ENCODE measurements around the gene ARHGEF28. TPM values are rescaled to one million over a fixed set of nuclear protein-coding genes. Genes with fewer than 3 reads are reported as not detected.

The ARHGEF28 gene
- total RNA-seq, 1 experiment from 2014 or later: 6.1 TPM

DNA sequence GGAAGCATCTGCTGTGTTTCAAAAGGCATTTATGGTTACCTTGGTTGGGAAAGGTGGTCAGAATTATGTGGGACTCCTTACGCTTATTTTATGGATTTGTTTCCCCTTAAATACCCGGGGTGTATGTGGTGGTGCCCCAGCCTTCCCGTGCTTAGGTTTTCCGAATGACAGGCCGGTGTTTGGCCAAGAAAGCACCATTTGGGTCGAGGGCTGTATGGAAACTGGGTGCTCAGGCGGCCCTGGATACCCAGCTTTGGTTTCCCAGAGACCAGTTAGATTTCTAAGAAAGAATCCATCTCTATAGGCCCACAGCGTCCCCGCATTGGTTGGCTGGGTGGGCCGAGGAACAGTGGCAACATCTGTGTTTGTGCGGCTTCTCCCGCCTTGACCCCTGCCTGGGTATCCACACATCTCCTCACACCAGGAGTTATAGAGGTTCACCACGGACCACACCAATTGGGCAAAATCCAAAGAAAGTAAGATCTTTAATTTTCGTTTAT, 868 bp downstream of the ARHGEF28 start:
- Histone ChIP-seq H3K4me3 (replicated peaks in 1 of 2; ENCODE audit: low read depth in 1 of 2, low read length in 2 of 2) (peak overlapping the region; percentile 57 to 76), H3K9me2 (ENCODE audit: insufficient read depth) (no peaks in the 10 kb centered on the region), H3K27me3 (ENCODE audit: insufficient read depth, low read length) (no peaks in the 10 kb centered on the region), H3K4me1 (ENCODE audit: control insufficient read depth in 1 of 2, insufficient read depth in 2 of 2, low read length in 2 of 2) (peaks cover 6 to 23% of the 10 kb centered on the region in 2 experiments; a peak in 3 of 4 replicates), H4K20me1 (ENCODE audit: insufficient read depth) (no peaks in the 10 kb centered on the region), H3K36me3 (ENCODE audit: control insufficient read depth in 1 of 2, insufficient read depth in 2 of 2, low read length in 2 of 2) (no peaks in the 10 kb centered on the region), H2AFZ (ENCODE audit: low read depth, low read length, poor library complexity, severe bottlenecking) (no peak overlapping the region), H3K27ac (ENCODE audit: low read depth, low read length) (no peak overlapping the region; the same call in 1 of the 2 replicates), H3K4me2 (ENCODE audit: low read length) (peak overlapping the region; percentile 94), H3K9me3 (ENCODE audit: control insufficient read depth in 1 of 2, insufficient read depth in 1 of 2, low read depth in 1 of 2, low read length in 2 of 2) (no peaks in the 10 kb centered on the region), H3K79me2 (ENCODE audit: insufficient read depth, low read length) (no peaks in the 10 kb centered on the region), H3K9ac (ENCODE audit: low read length) (peak overlapping the region; percentile 62)
- no peak for DNase-seq (ENCODE audit: low read depth, low spot score)
- no TSS peak for BruUV-seq (replicated peaks)
- RAD21 ChIA-PET (ENCODE audit: low non-redundant PET in 1 of 2, low total read pairs in 2 of 2, uncharacterized antibody in 2 of 2, unreplicated experiment in 2 of 2): no interaction called here
- intact Hi-C loops (cut with micrococcal nuclease): no loop called here
- ATAC-seq: no peak
- no peak for TF ChIP-seq SRF (IDR thresholded peaks at IDR 0.05; ENCODE audit: low read depth)
- TF ChIP-seq TCF7L2 (IDR thresholded peaks at IDR 0.05; ENCODE audit: borderline replicate concordance, extremely low read depth, insufficient read depth, insufficient read length): no peak
- no peak for TF ChIP-seq CEBPB (IDR thresholded peaks at IDR 0.05; ENCODE audit: low read depth)
- POLR2A ChIA-PET: no interaction called here
- CTCF ChIA-PET: no interaction called here

DNA sequence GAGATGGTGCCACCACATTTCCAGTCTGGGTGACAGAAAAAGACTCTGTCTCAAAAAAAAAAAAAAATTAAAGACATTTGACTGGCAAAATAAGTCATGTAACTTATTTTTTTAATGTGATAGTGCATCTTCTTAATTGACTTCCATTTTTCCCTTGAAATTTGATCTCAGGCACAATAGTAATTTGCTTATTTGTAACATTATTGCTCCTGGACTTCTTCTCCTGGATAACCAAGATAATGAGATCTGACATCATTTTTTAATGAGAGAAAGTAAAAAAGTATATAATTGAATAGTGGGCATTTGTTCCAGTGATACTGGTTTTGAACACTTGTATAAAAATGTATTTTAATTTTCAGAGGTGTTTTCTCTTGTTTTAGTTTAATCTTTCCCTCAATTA, 3.5 kb downstream of the ARHGEF28 start:
- Histone ChIP-seq H3K4me1 (ENCODE audit: control insufficient read depth in 1 of 2, insufficient read depth in 2 of 2, low read length in 2 of 2) (peaks cover 6 to 23% of the 10 kb centered on the region in 2 experiments; a peak in 3 of 4 replicates), H3K9me3 (ENCODE audit: control insufficient read depth in 1 of 2, insufficient read depth in 1 of 2, low read depth in 1 of 2, low read length in 2 of 2) (no peaks in the 10 kb centered on the region), H3K9me2 (ENCODE audit: insufficient read depth) (no peaks in the 10 kb centered on the region), H2AFZ (ENCODE audit: low read depth, low read length, poor library complexity, severe bottlenecking) (no peak overlapping the region), H3K9ac (ENCODE audit: low read length) (no peak overlapping the region), H3K27me3 (ENCODE audit: insufficient read depth, low read length) (no peaks in the 10 kb centered on the region), H3K4me2 (ENCODE audit: low read length) (no peak overlapping the region), H3K36me3 (ENCODE audit: control insufficient read depth in 1 of 2, insufficient read depth in 2 of 2, low read length in 2 of 2) (no peaks in the 10 kb centered on the region), H3K79me2 (ENCODE audit: insufficient read depth, low read length) (no peaks in the 10 kb centered on the region), H3K4me3 (replicated peaks in 1 of 2; ENCODE audit: low read depth in 1 of 2, low read length in 2 of 2) (no peak overlapping the region), H4K20me1 (ENCODE audit: insufficient read depth) (no peaks in the 10 kb centered on the region), H3K27ac (ENCODE audit: low read depth, low read length) (no peak overlapping the region)
- CTCF ChIA-PET: no interaction called here
- ATAC-seq: no peak
- DNase-seq (ENCODE audit: low read depth, low spot score): no peak
- RAD21 ChIA-PET (ENCODE audit: low non-redundant PET in 1 of 2, low total read pairs in 2 of 2, uncharacterized antibody in 2 of 2, unreplicated experiment in 2 of 2): no interaction called here
- POLR2A ChIA-PET: no interaction called here
- intact Hi-C loops (cut with micrococcal nuclease): no loop called here
- no TSS peak for BruUV-seq (replicated peaks)
- TF ChIP-seq, protein P1, sequence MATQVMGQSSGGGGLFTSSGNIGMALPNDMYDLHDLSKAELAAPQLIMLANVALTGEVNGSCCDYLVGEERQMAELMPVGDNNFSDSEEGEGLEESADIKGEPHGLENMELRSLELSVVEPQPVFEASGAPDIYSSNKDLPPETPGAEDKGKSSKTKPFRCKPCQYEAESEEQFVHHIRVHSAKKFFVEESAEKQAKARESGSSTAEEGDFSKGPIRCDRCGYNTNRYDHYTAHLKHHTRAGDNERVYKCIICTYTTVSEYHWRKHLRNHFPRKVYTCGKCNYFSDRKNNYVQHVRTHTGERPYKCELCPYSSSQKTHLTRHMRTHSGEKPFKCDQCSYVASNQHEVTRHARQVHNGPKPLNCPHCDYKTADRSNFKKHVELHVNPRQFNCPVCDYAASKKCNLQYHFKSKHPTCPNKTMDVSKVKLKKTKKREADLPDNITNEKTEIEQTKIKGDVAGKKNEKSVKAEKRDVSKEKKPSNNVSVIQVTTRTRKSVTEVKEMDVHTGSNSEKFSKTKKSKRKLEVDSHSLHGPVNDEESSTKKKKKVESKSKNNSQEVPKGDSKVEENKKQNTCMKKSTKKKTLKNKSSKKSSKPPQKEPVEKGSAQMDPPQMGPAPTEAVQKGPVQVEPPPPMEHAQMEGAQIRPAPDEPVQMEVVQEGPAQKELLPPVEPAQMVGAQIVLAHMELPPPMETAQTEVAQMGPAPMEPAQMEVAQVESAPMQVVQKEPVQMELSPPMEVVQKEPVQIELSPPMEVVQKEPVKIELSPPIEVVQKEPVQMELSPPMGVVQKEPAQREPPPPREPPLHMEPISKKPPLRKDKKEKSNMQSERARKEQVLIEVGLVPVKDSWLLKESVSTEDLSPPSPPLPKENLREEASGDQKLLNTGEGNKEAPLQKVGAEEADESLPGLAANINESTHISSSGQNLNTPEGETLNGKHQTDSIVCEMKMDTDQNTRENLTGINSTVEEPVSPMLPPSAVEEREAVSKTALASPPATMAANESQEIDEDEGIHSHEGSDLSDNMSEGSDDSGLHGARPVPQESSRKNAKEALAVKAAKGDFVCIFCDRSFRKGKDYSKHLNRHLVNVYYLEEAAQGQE (IDR thresholded peaks at IDR 0.05; ENCODE audit: low read depth): no peak
- TF ChIP-seq SP1 (IDR thresholded peaks at IDR 0.05; ENCODE audit: low read depth) (no peak), YY1 (IDR thresholded peaks at IDR 0.05; ENCODE audit: extremely low read depth, insufficient replicate concordance, low read depth, low read length) (no peak), EZH2 (IDR thresholded peaks at IDR 0.05) (no peak), POLR2AphosphoS5 (IDR thresholded peaks at IDR 0.05; ENCODE audit: low read depth, low read length) (no peak), JUND (IDR thresholded peaks at IDR 0.05) (no peak)
- TF ChIP-seq, protein P2, sequence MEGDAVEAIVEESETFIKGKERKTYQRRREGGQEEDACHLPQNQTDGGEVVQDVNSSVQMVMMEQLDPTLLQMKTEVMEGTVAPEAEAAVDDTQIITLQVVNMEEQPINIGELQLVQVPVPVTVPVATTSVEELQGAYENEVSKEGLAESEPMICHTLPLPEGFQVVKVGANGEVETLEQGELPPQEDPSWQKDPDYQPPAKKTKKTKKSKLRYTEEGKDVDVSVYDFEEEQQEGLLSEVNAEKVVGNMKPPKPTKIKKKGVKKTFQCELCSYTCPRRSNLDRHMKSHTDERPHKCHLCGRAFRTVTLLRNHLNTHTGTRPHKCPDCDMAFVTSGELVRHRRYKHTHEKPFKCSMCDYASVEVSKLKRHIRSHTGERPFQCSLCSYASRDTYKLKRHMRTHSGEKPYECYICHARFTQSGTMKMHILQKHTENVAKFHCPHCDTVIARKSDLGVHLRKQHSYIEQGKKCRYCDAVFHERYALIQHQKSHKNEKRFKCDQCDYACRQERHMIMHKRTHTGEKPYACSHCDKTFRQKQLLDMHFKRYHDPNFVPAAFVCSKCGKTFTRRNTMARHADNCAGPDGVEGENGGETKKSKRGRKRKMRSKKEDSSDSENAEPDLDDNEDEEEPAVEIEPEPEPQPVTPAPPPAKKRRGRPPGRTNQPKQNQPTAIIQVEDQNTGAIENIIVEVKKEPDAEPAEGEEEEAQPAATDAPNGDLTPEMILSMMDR (IDR thresholded peaks at IDR 0.05 in 2 of 3, conservative IDR thresholded peaks at IDR 0.05 in 1 of 3; ENCODE audit: borderline replicate concordance in 1 of 3, insufficient read depth in 1 of 3, low read depth in 2 of 3, low read length in 2 of 3): no peak
- TF ChIP-seq, protein P3, sequence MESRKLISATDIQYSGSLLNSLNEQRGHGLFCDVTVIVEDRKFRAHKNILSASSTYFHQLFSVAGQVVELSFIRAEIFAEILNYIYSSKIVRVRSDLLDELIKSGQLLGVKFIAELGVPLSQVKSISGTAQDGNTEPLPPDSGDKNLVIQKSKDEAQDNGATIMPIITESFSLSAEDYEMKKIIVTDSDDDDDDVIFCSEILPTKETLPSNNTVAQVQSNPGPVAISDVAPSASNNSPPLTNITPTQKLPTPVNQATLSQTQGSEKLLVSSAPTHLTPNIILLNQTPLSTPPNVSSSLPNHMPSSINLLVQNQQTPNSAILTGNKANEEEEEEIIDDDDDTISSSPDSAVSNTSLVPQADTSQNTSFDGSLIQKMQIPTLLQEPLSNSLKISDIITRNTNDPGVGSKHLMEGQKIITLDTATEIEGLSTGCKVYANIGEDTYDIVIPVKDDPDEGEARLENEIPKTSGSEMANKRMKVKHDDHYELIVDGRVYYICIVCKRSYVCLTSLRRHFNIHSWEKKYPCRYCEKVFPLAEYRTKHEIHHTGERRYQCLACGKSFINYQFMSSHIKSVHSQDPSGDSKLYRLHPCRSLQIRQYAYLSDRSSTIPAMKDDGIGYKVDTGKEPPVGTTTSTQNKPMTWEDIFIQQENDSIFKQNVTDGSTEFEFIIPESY (IDR thresholded peaks at IDR 0.05; ENCODE audit: extremely low read depth, insufficient replicate concordance, low read length): no peak
- TF ChIP-seq, protein P4, sequence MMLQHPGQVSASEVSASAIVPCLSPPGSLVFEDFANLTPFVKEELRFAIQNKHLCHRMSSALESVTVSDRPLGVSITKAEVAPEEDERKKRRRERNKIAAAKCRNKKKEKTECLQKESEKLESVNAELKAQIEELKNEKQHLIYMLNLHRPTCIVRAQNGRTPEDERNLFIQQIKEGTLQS (IDR thresholded peaks at IDR 0.05): no peak
